Ammon's horn (tissue), 1 donor: Measurements from ENCODE around the gene TMEM11.

Experiments used
- DNase-seq: peaks from one replicate; pipeline ENCODE4 v3.0.0-alpha.2; 2016; ENCODE audit warnings: low spot score

Gene TMEM11, protein sequence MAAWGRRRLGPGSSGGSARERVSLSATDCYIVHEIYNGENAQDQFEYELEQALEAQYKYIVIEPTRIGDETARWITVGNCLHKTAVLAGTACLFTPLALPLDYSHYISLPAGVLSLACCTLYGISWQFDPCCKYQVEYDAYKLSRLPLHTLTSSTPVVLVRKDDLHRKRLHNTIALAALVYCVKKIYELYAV

DNA sequence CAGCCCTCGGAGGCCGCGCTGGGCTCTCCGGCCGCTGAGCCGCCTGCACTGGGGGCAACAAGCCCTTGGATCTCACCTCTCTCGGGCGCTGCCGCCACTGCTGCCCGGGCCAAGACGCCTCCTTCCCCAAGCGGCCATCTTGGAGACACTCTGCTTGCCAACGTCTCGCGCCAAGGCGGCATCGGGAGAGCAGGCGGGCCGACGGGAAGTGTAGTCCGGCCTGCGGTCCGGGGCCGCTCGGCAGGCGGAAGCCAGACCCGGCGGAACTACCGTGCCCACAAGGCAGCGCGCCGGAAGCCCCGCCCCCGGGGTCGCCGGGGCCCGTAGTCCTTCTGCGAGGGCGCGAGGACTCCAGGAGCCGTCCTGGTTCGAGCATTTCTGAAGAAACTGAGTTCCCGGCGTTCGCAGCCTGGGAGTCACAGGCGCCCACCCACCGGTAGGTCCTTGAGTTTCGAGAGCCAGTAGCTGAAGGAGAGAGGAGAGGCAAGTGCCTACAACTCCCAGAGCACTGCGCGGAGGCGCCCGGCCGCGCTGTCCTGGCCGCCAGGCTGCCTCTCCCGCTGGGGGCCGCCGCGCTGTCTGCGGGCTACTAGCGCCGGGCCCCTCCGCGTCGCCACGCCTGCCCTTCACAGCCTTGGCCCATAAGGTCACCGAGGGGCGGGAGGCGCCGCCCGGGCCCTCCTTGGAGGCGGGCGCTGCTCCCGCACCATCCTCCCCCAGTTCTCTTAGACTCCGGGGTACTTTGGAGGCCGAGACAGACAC, at the start of gene TMEM11:
Gene TMEM11, minus strand, starts transcription at position 147 of the 762 bp plus-strand sequence. Its CDS starts 9 bp downstream, at position 138.
- DNase-seq: peak; percentile 98

DNA sequence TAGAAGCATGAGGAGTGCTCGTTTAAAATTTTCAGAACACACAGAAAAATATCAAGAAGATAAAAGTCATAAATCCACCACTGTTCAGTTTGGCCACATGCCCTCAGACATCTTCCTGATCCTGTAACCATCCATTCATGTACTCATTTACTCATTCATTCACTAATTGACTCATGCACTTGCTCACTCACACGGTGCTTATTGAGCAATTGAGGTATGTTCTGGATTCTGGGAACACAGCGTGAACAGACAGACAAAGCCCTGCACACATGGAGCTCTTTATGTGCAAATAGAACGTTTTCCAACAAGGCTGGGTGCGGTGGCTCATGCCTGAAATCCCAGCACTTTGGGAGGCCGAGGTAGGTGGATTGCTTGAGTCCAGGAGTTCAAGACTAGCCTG, 49.4 kb upstream of the TMEM11 start:
- DNase-seq: peak; percentile 66

DNA sequence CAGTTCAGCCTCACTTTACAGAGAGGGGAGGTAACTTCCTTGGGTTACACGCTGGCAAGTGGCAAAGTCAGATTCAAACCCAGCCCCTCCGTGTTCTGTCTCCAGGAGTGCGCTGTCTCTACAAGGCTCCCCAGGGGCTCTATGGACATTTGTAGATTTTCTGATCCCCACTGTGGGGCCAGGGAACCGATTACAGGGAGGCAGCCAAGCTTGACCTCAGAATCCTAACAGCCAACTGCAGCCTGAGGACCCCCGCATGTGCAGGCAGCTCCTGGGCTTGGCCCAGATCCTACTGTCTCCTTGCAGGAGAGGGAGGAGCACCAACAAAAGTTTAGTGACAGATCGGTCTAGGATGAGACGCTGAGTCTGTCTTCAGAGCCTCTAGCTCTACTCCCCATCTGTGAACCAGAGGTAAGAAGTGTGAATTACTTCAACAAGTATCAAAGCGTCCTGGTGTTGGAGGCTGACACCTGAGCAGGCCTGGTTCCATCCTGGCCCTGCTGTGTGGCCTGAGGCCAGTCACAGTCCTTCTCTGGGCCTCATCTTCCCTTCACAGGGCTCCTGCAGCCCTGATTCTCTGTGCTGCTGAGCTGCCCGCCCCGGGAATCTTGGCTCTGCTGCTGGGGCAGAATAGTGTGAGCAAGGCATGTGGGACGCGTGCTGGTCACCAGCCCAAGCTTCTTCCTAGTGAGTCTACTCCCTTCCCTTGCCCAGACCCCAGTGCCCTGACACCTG, 48.5 kb upstream of the TMEM11 start:
- DNase-seq: no peak

DNA sequence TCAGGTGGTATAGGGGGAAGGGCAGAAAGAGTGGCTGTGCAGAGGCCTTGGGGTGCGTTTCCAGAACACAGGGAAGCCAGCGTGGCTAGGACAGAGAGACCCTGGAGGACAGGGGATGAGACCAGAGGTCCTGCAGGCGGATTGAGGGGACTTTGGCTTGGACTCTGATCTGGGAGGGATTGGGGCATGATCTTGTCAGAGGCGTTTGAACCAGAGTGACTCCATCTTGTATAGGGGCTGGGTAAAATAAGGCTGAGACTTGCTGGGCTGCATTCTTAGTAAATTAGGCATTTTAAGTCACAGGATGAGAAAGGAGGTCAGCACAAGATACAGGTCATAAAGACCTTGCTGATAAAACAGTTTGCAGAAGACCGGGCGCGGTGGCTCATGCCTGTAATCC, 44.6 kb upstream of the TMEM11 start:
- no peak for DNase-seq

DNA sequence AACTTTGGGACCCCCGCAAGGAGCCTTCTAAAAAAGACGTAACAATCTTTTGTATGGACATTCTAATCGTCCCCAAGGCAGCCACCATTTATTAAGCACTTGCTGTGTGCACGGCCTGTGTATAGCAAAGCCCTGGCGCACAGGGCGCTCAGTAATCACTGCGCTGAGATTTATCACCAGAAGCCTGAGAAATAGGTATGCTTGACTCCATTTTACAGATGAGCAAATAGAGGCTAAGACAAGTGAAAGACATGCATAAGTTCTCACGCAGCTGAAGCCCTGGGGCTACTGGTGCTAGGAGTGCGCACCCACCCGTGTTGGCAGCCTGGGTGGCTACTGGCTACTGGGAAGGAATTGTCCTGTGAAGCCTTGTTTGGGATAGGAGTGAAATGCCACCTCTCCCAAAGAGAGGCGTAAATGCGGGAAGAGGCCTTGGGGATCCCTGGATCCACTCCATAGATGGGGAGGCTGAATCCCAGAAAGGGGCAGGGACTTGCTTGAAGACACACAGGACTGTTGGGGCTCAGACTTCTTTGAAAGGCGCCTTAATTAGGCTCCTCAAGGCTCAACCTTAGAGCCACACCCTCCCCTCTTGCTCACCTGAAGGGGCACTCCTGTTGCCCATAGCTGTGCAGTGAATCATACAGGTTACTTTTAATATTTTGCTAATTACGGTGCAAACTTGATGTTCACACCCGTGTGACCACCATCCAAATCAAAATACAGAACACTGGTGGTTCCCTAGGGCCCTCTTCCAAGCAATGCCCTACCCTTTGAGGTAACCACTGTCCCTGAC, 39.9 kb upstream of the TMEM11 start:
- DNase-seq: no peak

DNA sequence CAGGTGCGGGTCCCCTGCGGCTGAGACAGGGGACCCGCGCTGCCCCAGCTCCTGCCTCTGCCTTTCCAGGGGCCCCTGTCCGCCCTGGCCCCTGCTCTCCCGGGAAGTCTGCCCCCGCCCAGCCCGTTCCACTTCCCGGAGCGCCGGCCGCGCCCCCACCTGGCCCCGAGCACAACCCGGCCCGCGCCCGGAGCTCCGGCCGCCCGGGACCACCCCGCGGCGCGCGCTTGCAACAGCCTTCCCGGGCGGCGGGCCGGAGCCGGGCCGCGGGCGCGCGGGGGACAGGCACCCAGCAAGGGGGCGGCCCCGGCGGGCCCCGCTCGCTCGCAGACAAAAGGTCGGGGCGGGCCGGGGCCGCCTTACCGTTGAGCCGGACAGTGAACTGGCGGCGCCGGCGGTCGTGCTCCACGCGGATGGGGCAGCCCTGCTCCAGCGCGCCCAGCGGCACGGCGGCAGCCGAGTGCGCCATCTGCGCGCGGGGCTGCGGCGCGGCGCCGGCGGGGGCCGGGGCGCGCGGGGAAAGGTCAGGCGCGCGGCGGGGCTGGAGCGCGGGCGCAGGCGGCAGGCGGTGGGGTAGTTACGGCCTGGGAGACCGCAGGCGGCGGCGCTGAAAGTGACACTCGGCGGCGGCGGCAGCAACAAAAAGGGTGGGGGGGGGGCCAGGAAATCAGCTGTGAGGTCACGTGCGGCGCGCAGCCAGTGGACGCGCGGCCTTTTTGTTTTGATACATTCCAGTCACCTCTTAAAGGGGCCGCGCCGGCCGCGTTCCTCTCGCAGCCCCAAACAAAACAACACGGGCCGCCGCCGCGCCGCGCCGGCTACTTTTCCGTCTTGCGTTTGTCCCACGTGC, 39.1 kb upstream of the TMEM11 start, which contains the start of gene NATD1:
Gene NATD1, minus strand, starts transcription at position 615 of the 850 bp plus-strand sequence. Its CDS starts 146 bp downstream, at position 469.
- peak; percentile 88 for DNase-seq

DNA sequence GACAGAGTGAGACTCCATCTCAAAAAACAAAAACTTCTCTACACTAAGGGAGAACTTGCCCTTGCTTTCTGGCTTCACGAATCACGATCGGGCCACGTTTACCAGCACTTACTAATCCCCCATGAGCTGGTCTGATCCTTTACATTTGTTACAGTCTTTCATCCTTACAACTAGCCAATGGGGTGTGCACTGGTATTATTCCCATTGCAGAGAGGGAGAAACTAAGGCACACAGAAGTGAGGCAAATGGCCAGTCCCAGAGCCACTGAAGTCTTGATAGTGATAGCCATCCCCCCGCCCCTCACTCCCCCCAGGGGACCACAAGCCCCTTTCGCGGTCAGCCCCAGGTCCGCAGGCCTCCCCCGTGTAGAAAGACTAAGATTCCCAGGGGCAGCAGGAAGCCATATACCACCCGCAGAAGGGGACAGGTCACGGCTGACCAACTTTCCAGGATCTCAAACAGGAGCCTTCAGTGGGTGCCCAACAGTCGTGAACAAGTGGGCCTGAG, 38.4 kb upstream of the TMEM11 start:
- no peak for DNase-seq

DNA sequence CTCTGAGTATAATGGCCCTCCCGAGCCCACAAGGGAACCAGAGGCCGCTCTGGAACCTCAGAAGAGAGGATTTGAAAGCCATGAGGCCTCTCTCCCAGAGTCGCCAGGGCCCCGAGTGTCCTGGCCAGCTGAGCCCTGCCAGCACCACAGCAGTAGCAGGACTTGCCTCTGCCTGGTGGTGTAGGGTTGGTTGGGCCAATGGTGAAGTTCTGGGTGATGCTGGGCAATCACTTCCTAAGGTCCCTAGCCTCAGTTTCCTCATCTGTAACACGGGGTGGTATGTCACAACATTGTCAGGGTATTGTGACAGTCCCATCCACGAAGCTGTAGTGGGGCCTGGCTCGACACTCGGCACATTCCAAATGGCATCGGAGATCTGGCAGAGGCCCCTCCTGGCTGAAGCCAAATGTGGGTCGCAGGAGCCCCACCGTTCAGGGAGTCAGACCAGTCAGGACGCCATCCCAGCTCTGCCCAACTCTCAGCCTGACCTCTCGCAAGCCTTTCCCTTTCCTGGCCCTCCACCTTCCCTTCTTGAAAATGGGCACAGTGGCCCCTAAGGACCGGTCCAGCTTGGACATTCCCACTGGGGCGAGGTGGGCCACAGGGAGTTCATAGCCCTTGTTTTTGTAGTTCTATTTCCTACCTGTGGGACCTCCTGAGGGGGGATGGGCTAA, 37.5 kb upstream of the TMEM11 start:
- no peak for DNase-seq

DNA sequence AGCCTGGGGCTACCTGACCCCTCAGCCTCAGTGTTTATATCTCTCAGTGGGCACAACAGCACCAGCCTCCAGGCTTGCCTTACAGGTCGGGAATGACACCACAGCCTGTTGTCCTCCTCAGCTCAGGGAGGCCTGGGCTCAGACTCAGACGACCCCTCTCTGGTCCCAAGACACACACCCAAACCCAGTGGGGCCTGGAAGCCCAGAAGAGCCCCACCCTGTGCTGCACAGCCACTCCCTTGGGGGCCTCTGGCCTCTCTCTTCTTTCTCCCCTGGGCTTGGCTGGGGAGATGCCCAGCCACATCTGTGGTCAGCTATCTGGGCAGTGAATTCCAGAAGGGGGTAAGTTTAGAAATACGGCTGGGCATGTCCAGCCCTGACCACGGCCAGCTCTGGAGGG, 36.9 kb upstream of the TMEM11 start:
- no peak for DNase-seq

DNA sequence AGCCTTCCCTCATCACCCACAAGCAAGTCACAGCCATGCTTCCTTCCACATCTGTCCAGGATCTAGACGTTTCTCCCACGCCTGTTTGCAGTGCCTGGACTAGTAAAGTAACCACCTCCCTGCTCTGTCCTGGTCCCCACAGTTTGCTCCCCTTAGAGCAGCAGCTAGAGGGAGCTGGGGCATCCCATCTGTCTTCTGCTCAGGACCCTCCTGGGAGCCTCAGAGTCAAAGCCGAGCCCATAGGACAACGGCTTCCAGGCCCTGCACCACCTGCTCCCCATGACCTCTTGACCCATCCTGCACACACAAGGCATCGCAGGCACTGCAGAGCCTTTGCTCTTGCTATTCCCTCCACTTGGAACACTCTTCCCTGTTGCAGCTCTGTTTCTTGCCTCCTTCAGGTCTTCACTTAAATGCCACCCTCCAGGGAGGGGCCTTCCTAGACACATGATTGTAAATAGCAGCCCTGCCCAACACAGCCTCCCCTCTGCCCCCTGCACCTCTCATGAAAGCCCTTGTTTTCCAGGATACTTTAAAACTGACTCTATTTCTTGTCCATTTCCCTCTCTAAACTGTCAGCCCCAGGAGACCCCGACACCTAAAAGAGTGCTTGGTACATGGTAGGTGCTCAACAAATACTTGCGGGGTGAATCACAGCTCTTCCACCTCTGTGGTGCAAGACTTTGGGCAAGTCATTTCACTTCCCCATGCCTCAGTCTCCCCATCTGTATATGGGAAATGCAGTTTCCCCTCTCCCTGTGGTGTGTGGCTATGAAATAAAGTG, 36.2 kb upstream of the TMEM11 start:
- DNase-seq: no peak

DNA sequence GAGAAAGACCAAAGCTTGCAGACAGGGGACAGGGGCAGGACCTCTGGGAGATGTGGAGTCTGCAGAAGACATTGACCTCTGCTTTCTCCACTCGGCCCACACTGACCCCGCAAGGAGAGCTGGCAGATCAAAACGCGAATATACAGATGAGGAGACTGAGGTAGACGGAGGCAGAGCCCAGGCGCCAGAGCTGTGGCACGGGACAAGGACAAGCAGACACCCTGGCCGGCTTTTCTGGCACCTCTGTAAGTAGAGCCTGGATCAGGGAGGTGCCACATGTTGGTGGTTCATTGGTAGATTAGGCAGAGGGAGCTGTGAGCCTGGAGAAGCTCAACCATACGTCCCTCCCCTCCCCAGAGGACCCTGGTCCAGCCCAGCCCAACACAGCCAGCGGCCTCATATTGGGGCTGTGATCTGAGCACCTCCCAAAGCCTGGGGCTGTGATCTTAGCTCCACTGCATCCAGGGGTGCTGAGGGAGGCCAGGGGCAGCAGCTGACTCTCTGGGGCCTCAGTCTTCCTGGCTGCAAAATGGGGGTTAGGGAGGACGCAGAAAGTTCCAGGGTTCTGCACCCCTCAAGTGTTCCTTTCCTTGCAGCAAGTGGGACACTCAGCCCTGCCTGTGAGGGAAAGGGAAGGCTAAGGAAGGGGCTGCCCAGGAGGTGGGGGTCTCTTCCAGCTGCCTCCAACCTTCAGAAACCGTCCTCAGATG, 35.3 kb upstream of the TMEM11 start:
- DNase-seq: no peak

DNA sequence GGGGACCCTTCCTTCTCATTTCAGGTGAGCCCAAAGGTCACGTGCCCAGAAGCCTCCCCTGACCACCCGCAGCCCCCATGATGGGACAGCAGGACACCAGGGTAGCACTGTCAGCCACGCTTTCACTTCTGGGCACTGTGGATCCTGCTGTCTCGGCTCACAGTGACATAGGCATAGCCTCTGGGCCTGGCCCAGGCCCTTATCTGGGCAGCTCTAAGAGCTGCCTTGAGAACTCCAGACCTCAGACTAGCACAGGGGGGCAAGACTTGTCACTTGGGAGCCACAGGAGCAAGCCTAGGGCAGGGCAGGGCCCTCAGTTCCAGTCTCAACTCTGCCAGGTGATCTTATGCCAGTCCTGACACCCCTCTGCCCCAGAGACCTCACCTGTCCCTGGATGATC, 34.5 kb upstream of the TMEM11 start:
- DNase-seq: no peak

DNA sequence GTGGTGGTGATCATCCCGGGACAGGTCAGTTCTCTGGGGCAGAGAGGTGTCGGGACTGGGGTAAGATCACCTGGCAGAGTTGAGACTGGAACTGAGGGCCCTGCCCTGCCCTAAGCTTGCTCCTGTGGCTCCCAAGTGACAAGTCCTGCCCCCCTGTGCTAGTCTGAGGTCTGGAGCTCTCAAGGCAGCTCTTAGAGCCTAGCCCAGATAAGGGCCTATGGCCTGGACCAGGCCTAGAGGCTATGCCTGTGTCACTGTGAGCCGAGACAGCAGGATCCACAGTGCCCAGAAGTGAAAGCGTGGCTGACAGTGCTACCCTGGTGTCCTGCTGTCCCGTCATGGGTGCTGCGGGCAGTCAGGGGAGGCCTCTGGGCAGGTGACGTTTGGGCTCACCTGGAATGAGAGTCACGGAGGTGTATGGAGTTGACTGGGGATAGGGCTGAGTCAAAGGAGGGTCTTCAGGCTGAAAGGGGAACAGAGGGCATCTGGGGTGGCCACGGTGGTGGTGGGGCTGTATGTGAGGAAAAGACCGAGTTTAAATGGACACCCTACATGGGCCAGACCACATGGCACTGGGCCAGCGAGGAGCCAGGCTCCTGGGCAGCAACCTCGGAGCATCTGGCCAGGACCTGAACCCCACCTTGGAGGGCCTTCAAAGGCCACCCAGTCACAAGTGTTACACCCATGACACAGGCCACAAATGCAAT, 33.7 kb upstream of the TMEM11 start:
- no peak for DNase-seq

DNA sequence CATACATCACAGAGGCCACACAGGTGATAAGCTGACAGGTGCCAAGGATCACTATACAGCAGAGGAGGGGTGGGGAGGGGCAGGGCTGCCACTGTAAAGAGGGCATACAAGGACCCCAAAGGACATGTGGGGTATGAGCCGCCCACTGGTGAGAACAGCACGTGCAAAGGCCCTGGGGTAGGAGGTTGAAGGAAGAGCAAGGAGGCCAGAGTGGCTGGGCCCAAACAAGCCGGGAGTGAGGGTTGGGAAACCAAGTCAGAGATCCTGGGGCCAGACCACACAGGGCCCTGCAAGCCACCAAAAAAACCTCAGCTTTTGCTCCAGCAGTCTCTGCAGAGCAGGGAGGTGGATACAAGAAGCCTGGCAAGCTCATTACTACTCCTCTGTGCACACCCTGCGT, 32.7 kb upstream of the TMEM11 start:
- DNase-seq: no peak

DNA sequence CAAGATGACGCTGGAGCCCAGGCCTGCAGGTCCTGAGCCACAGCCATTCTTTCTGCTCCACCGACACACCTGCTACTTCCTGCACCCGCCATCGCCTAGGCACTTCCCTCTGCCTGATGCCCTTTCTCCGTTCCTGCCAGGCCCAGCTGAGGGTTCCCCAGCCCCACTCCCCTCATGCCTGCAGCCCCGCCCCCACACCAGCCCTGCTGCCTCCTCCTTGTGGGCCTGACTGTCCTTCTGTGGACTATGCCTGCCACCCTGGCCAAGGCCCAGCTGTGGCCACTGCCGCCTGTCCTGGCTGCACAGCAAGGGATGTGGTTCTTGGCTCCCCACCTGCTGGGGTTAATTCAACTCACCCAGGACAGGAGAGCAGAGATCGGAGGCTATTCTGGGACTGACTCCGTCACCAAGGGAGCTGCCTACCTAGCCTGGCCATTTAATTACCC, 31.7 kb upstream of the TMEM11 start:
- DNase-seq: no peak

DNA sequence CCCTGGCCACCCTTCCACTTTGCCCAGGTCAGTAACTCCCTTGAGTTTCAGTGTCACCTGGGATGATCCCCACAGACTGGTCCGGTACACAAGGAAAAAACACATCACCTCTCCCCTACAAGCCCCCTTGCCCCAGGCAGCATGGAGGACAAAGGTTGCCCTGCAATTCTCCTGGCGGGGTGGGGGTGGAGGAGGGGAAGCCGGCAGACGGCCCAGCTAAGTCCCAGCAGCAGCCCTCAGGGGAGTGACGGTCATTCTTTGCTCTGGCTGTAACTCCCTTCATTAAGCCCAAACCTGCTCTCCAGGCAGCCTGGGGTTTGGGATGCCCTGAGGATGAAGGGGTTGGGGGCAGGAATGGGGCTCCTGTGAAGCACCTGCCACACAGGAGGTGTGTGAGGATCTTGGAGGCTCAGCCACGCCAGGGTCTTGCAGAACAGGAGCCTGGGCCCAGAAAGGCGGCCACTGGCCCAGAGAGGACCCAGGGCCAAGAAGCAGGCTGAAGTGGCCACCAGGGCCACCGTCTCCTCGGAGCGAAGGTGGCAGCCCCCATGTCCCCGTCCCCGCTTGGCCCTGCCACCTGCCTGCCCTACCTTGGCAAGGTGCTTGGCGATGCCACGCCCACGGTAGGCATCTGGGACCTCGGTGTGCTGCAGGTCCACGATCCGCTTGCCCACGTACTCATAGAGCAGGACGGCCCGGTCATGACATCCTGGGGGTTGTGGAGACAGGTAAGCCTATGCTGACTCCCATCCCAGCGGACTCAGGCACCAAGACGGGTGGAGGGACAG, 29.7 kb upstream of the TMEM11 start:
- DNase-seq: no peak

DNA sequence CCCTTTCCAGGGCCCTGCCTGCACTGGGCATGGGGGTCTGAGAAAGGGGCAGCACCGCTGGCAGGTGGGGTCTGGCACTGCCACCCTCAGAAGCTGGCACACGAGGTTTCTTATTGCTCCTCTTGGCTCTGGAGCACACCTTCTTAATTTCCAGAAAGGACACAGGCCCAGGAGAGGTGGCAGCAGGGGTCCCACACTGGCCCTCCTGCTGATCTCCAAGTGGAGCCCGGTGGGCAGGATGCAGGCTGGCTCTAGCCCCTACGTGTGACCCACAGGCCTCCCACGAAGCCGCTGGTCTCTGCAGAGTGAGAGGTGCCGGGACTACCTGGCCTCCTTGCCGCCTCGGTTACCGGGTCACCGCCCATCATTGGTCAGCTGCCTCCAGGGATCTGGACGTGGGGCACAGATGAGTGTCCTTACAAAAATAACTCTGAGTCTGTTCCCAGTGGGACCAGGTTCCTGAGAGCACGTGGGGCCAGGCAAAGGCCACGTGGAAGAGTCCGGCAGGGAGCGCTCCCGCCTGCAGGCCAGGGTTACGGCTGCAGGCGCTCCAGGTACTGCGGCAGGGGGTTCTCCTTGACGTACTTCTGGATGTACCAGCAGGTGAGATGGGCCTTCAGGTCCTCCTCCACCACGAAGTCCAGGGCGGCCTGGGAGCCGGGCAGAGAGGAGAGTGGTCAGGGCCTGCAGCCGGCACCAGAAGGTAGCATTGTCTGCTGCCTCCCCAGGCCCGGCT, 29.0 kb upstream of the TMEM11 start:
- no peak for DNase-seq
